Neural cell (in vitro differentiated cells): ENCODE data around the gene FUT7.

Experiments used
- CTCF ChIP-seq: fragments of 450-650 bp; IDR thresholded peaks from 2 replicates; pipeline ENCODE4 v1.5.1; 2014; ENCODE audit warnings: antibody characterized with exemption, mild to moderate bottlenecking, moderate library complexity; ENCODE audit not compliant: poor library complexity, severe bottlenecking
- EZH2 ChIP-seq: fragments of 200-600, 300-800 bp; shearing (Covaris generic), sonication (generic); IDR thresholded peaks from 2 replicates; pipeline ENCODE4 v1.6.1; 2014; ENCODE audit warnings: antibody characterized with exemption, low read length, borderline replicate concordance, mild to moderate bottlenecking; ENCODE audit not compliant: insufficient read depth, poor library complexity, severe bottlenecking
- REST ChIP-seq: IDR thresholded peaks from 2 replicates; pipeline ENCODE4 v1.6.1; 2012; ENCODE audit warnings: borderline replicate concordance
- TAF1 ChIP-seq: IDR thresholded peaks from 2 replicates; pipeline ENCODE4 v1.6.1; 2012; ENCODE audit warnings: low read depth

GRCh38 chr9:137067860-137068538 lies 36.1 kb upstream of the FUT7 start:
- TF ChIP-seq TAF1 (no peak), EZH2 (no peak), CTCF (peak; percentile 54), REST (no peak)
